Raji (cell line): ENCODE data around the gene SDK1.

Source experiments
- POLR2A ChIP-seq: IDR thresholded peaks from 2 replicates; pipeline ENCODE4 v1.6.1; 2011; ENCODE audit warnings: low read depth, low read length, control low read depth; ENCODE audit not compliant: insufficient read depth

SDK1 gene

DNA sequence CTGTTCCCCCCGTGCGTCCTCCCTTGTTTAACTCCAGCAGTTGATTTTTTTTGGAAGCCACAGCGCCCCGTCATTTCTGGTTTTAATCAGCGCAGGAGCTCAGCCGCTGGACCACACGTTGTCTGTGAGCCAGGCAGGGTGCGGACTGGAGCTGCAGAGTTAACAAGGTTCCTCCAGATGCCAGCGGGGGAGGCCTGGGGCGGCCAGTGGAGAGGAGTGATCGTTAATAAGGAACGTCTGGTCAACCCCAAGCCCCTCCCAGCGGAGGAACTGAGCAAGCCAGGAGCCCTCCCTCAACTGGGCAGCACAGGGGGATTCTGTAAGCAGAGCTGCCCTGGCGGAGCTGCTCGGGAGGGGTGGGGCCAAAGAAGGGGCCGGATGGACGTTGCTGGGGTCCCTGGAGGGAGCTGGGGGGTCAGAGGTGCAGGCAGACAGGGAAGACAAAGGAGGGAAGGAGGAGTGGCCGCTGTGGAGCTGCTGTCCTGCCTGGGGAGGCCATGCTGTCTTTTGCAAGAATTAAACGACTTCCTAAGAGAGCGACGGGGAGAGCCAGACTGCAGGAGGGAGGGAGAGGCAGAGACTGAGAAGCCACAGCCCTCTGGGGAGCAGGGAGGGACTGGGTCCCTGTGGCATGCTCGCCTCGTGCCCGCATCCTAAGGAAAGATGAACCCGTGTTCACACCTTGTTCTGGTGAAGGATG is 843.9 kb downstream of the SDK1 start:
- no peak for TF ChIP-seq POLR2A

DNA sequence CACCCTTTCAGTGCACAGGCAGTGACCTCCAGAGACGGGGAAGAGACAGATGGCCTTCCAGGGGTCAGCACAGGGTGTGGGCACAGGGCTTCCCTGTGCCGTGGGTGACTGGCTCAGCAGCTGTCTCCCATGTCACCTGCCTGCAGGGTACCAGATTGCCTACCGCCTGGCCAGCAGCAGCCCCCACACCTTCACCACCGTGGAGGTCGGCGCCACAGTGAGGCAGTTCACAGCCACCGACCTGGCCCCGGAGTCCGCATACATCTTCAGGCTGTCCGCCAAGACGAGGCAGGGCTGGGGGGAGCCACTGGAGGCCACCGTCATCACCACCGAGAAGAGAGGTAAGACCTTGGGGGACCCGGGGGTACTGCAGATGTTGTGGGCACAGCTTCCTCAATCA is 844.5 kb downstream of the SDK1 start:
- no peak for TF ChIP-seq POLR2A

DNA sequence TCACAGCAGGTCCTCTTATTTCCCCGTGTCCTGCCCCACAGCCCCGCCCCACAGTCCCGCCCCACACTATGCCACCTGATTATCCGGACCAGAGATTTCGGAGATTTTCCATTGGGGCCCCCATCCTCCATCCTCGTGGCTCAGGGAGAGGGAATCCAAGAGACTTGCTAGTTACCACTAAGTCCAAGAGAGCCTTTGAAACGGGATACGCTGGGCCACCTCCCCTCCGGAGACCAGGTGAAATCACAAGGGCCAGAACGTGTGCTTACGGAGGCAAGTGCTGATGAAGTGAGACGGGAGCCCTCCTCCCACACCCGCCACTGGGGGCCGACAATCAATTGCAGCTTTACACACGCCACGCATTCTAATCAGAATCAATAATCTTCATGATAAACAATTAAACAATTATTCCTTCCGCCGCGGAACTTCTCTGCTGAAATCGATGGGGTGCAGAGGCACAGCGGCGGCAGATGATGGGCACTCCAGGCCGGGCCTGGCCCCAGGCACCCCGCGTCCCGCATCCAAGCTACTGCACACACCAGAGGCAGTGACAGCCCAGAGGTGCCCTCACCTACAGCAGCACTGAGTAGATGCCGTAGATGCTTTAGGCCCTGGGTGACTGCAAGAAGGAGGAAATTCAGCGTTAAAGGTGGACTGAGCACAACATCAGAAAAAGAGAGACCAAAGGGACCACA is 847.0 kb downstream of the SDK1 start:
- TF ChIP-seq POLR2A, result no peak

GRCh38 chr7:4149236-4149635 is 848.2 kb downstream of the SDK1 start:
- TF ChIP-seq POLR2A, result no peak

GRCh38 chr7:4149645-4150044 is 848.6 kb downstream of the SDK1 start:
- no peak for TF ChIP-seq POLR2A

GRCh38 chr7:4150731-4151130 is 849.7 kb downstream of the SDK1 start:
- TF ChIP-seq POLR2A, result no peak

DNA sequence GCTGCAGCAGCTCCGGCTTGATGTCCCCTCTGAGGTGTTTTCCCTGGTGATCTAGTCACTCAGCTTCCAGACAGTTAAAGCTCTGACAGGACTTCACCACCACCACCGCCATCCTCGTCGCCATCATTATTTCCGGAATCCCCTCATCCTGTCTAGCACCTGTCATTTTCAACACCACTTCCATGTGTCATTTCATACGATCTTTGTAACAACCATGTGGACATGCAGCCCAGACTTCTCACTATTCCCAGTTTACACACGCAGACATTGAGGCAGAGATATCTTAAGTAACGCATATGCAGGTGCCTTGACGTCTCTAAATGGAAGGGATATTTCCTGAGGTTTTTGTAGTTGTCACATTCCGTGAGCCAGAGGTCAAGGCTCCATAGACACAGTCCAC is 850.5 kb downstream of the SDK1 start:
- TF ChIP-seq POLR2A, result no peak

DNA sequence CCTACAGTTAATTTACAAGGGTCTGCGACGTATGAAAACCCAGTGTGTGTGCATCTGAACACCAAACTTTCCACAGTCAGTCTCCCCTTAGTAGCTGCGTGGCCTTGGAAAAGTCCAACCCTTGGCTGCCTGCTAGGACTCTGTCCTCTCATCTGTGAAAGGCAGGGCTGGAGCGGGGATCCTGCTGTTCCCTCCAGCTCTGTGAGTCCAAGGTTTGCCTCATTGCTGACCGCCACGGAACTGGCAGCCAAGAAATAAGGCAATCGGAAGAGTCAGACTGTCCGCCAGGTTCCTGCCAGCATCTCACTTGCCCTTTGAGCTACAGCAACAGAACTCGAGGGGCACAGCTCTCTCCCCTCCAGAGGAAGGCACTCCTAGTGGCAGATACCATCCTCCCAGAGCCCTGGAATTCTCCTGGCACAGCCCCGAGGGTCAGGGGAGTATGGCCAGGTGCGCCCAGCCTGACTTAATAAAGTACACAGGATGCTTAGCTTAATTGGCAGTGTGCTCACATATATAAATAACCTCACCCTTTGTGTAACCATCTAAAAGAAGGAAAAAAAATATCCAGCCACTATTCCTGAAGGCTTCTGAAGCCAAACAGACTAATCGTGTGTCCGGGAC is 851.0 kb downstream of the SDK1 start:
- TF ChIP-seq POLR2A, result no peak

DNA sequence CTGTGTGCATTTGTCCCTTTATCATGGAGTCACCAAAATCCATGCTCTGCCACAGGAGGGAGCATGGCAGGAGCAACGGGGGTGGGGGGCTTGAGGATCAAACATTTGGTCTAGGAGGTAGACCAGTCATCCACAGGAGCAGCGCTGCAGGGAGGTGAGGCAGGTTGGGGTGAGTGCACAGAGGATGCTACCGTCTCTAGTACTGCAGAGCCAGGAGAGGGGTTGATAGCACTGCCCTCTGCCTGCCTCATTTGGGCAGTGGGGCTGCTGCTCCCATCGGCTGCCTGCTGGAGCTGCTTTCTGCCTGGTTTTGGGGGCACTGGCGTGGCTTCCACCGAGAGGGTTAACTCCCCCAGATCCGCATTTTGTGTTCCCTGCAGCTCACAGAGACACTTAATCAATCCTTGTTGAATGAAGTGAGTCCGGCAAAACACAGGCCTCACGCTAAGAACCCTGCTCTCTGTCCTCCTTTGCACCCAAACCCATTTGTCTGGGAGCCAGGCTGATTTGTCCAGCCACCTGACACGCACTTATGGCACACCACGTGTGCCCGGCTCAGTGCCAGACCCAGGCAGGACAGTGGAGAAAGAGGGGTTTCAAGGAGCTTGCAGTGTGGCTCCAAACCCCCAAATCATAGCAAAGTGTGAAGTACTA is 854.0 kb downstream of the SDK1 start:
- no peak for TF ChIP-seq POLR2A

DNA sequence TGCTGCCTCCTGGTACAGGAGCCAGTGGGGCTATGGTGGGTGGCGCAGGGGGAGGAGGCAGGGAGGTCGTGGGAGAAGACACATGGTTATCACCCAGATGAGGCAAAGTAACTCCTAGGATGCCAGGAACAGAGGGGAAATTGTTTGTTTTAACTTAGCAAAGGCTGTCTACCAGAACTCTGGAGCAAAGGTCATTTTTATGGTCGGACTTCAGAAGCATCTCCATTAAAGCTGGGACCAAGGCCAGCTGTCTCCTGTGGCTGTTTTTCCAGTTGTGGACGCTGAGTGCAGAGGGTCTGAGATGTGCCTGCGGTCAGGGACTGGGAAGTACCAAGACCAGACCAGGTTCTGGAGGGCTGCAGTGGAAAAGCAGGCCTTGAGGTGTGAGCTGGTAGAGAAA is 855.1 kb downstream of the SDK1 start:
- TF ChIP-seq POLR2A, result no peak

DNA sequence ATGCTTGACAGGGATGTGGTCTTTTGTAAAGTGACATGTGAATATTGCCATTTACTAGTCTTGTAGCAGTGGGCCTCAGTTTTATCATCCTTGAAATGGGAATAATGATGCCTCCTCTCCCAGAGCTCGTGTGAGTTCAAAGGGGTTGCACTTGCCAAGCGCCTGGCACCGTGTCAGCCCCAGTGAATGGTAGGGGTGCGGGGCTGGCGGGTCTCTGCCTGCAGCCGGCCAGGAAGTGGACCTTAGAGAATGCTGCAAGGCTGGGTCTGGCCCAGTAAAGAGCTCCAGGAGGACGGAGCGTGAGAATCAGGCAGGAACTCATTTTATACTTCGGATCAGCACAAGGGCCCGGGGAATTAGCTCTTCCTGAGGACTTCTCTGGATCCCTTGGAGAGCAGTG is 856.6 kb downstream of the SDK1 start:
- TF ChIP-seq POLR2A, result no peak

DNA sequence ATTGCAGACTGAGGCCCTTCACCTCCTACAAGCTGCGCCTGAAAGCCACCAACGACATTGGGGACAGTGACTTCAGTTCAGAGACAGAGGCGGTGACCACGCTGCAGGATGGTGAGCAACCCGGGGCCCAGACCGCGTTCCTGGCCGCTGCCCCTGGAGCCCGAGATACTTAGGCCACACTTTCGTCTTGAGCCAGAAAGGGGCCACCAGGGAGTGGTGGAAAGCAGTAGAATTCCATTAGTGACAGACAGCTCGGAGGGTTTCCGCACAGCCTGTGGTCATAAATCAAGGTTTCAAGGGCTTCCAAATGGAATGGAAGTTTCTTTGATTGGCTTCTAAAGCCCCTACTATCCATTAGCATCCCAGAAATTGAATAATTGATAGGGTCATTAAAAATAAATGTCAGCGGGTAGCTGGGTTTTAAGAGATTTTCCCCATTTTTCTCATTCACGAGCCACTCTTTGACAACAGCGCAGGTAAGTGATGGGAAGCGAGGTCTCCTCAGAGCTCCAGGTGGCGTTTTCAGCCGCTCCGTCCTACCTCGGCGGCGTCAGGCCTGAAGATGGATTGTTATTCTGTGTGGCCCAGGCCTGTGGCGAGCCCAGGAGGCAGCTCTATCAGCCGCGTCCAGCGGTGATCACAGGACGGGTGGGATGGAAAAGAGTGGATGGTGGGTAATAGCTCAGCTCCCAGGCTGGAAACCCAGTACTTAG is 857.5 kb downstream of the SDK1 start:
- no peak for TF ChIP-seq POLR2A

- TF ChIP-seq POLR2A, result no peak
Observed at GRCh38 chr7:4159154-4159501, 858.1 kb downstream of the SDK1 start.

DNA sequence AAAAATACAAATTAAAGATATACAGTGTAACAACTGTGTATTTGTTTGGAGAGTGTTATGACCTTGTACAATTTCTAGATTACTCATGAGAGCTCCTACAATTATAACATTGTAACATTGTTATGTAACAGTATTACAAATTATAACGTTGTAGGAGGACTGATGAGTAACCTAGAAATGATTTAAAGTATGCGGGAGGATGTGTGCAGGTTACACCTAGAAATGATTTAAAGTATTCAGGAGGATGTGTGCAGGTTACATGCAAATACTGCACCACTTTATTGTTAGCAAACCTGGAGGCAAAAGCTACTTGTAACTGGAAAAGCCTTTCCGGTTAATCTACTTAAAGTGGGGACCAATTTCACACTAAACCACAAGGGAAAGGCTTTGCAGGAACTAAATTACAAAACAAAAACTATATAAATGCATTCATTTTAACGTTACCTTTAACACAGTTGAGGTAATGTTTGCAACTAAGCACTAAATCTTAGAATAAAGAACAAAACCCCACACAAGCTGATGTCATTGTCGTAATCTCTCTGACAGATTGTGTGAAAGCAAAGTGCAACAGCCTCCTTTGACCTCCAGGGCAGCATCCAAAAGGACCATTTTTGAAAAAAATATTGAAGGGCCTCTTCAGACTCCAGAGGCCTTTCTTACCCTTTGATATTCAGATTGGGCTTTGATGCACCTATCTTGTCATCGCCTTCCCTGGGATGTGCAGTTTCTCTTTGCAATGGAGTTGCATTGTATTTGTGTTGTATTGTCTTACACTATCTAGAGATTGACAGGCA is 858.9 kb downstream of the SDK1 start:
- TF ChIP-seq POLR2A, result no peak

DNA sequence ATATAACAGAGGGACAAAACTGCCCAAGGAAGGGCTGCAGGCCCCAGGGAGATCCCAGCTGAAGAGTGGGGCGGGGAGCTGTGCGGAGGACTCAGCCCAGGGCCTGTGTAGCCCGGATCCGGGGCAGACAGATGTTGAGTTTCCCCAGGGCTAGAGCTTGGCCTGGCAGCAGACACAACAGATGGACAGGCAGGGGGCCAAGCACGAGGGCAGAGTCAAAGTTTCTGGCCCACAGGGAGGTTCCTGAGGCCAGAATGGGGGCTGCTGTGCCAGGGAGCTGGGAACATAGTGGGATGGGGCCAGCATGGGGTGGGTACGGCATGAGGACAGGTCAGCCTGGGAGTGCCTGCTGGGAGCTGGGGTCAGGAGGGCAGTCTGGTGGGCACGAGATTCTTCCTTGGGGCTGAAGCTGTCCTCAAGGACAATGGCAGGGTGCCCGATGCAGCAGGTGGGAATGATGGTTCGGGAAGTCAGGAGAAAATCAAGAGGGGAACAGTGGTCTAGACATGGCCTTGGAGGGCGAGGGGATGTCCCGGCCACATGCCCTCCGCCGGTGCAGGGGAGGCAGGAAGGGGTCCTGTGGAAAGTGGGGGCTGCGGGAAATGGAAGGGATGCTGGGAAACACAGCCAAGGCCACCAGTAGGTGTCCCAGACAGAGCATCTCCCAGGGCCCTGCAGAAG is 862.0 kb downstream of the SDK1 start:
- TF ChIP-seq POLR2A, result no peak
